HG03354 (cell line): ENCODE data around the gene SFXN3.

Experiments
- ATAC-seq: cut with Tn5 transposase; IDR thresholded peaks from one replicate; pipeline ENCODE4 v1.9.1; 2021; ENCODE audit warnings: mild to moderate bottlenecking; ENCODE audit not compliant: unreplicated experiment, poor library complexity, severe bottlenecking

SFXN3 gene

DNA sequence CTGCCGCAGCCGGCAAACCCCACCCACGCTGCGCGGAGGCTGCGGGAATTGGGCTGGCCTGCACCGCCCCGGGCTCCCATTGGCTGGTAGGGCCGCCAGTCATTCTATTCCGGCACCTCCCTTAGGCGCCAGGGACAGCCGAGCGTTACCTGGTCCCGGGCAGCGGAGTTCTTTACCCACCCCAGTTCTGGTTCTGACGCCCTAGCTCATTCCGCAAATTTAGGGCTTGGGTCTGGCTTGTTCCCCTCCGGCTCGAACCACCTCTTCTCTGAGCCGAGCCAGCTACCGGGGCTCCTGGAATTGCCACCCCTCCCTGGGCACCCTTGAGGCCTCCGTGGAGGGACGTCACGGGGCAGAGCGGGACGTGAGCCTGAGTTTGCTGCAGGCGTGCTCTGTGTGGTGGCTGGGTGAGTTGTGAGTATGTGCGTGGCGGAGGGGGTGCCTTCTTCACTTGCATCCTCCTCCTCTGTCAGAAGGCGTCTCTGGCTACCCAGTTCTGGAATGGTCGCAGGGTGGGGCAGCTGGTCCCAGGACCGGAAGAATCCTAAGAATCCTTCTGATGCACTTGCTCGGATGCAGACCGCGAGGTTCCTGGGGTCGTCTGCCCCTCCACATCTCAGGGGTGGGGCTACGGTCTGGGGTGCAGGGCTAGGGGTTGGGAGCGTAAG lies at the start of gene SFXN3, which contains the start of gene PDZD7:
Gene SFXN3 (plus strand): TSS at position 107 of the 668 bp plus-strand sequence. CDS start 3,461 bp downstream, outside the sequence.
Gene PDZD7 (minus strand): TSS at position 2 of the 668 bp plus-strand sequence. CDS start 910 bp downstream, outside the sequence.
- peak; percentile 91 for ATAC-seq

DNA sequence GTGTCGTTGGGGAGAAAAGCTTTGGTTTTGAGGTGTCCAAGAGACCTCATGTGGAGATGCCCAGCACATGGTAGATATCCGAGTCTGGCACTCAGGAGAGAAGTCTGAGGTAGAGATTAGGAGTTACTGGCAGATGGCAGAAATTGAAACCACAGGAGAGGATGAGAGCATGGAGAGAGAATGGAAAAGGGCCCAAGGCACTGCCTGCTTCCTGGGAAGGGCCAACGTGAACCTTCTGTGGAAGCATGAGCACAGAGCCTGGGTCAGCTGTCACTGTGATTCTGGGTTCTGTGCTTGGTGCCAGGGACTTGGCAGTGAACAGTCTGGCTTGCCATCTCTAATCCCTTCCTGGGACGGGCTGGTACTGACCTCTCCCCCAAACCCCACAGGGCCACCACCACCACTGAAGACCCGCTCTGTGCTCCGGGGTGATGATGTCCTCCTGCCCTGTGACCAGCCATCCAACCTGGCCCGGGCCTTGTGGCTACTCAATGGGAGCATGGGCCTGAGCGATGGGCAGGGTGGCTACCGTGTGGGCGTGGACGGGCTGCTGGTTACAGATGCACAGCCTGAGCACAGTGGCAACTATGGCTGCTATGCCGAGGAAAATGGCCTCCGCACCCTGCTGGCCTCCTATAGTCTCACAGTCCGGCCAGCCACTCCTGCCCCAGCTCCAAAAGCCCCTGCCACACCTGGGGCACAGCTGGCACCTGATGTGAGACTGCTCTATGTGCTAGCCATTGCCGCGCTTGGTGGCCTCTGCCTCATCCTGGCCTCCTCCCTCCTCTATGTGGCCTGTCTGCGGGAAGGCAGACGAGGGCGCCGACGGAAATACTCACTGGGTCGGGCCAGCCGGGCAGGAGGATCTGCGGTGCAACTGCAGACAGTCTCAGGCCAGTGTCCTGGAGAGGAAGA lies 47.9 kb upstream of the SFXN3 start:
- ATAC-seq = no peak

- no peak for ATAC-seq
Measured at GRCh38 chr10:100983868-100984671, 47.0 kb upstream of the SFXN3 start.

DNA sequence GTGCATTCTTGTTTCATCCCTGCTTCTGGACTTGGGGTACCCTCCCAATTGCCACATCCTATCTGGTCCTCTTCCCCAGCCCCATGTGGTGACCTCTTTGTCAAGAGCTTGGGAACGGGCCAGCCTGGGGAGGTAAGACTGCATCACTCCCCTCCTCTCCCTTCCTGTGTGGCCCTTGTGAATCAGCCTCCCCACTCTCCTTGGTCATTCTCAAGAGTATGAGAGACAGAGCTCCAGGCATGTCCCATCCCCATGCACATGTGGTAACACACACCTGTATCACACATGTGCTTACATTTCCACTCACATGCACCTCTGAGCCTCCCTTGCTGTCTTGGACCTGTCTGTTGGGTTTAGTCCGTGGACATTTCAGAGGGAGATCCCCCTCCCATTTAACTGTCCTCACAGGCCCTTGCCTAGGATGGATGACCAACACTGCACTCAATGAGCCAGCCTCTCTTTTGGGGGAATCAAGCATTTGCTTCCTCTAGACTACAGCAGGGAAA lies 46.3 kb upstream of the SFXN3 start:
- no peak for ATAC-seq

GRCh38 chr10:100985336-100985735 lies 45.7 kb upstream of the SFXN3 start:
- no peak for ATAC-seq

GRCh38 chr10:100986623-100986951 lies 44.4 kb upstream of the SFXN3 start:
- no peak for ATAC-seq

DNA sequence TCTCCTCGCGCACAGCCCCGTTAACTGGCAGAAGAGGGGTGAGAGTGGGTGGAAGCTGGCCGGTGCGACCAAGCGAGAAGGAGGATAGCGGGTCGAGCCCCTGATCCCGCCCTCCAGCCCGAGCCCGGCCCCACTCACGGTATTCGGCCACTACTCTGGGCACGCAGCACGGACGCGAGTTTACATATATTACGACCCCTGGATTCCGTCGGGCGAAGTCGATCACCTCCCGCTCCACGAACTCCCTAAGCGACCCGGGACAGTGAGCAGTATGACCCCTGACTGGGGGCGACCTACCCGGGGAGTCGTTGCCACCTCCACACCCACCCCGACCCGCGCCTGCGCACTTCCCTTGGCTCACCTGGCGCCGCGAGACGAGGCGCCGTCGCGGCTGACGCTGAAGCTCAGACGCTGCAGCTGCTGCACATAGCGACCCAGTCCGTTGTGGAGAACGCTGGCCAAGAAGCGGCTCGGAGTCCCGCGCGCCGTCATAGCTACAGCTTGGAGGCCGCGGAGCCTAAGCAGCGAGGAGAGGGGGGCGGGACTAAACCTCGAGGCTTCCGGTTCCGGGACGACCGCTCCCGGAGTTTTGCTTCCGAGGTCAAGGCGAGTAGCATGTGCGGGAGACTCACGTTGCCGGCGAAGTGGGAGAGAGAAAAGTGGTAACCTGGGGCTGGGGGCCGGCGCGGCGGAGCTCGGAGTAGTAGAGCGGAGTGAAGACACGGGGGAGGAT lies 43.9 kb upstream of the SFXN3 start, which contains the start of the genes MRPL43 and TWNK:
Gene MRPL43 (minus strand): TSS at position 546 of the 733 bp plus-strand sequence. CDS start 54 bp downstream, at position 492.
Gene TWNK (plus strand): TSS at position 592 of the 733 bp plus-strand sequence. CDS start 668 bp downstream, outside the sequence.
- ATAC-seq = peak; percentile 87

GRCh38 chr10:100987685-100988049 lies 43.4 kb upstream of the SFXN3 start:
- peak; percentile 17 for ATAC-seq

DNA sequence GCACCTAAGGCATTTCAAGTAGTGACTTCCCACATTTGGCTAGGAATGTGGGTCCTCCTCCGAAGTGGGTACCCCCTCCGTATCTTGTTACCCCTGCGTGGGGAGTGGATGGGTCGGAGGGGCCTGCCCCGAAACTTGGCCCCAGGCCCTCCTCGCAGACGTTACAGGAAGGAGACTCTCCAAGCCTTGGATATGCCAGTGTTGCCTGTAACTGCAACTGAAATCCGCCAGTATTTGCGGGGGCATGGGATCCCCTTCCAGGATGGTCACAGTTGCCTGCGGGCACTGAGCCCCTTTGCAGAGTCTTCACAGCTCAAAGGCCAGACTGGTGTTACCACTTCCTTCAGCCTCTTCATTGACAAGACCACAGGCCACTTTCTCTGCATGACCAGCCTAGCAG lies 42.9 kb upstream of the SFXN3 start:
- ATAC-seq = no peak

- no peak for ATAC-seq
Measured at GRCh38 chr10:100989088-100989487, 41.9 kb upstream of the SFXN3 start.

DNA sequence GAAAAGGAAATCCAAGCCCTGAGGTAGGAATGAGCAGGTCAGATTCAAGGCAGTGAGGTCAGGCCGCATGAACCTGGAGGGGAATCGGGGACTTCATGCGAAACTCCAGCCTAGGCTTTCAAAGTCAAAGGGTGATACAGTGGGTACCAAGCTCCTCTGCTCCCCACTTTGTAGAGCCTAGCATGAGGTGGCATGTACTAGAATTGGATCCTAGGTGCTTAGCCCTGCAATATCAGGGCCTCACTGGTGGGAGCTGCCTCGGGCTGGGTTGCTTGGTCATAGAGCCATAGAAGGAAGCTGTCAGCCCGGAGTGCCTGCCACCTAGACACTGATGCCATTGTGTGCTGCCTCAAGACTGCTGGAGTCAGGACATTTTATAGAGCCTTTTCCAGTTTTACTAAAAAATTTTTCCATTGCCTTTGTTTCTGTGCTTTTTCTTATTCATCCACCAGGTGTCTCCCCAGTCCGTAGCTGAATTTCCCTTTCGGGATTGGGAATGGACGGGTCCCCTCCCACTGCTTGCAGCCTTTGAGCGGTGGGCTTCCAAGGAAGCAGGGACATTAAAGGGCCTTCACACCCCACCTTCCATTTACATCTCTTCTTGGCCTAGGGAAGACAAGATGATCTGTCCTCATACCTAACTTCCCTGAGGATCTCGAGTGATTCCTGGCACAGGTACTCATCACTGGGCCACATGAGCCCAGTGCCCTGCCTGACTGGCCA lies 36.9 kb upstream of the SFXN3 start:
- no peak for ATAC-seq

GRCh38 chr10:100995181-100995580 lies 35.9 kb upstream of the SFXN3 start:
- ATAC-seq = no peak

DNA sequence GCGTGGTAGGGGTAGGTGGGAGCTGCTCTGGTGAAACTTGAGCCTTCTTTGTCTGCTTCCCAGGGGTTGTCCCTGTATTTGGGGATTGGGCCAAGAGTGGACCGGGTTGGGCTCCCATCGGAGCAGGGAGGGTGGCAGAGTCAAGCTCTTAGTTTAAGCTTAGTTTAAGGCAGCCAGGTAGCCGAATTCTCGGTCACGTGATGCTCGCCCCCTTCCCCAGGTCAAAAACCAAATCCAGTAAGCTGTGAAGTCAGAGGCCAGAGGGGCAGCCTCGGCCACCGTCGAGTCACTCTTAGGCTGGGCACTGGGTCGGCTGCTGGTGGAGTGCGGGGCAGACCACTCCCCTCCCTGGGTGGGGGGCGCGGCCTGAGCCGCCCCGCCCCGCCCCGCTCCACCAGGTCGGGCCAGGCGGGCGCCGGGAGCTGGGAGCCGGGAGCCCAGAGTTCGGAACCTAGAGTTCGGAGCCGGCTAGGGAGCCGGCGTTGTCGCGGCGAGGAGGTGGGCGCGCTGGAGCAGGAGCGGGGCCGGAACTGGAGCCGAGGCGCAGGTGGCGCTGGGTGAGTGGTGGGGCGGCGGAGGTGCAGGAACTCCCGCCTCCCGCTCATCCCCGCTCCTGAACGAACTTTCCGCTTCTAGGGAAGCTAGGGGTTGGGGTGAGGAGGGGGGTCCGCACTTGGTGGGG lies 34.2 kb upstream of the SFXN3 start:
- peak; percentile 23 for ATAC-seq

DNA sequence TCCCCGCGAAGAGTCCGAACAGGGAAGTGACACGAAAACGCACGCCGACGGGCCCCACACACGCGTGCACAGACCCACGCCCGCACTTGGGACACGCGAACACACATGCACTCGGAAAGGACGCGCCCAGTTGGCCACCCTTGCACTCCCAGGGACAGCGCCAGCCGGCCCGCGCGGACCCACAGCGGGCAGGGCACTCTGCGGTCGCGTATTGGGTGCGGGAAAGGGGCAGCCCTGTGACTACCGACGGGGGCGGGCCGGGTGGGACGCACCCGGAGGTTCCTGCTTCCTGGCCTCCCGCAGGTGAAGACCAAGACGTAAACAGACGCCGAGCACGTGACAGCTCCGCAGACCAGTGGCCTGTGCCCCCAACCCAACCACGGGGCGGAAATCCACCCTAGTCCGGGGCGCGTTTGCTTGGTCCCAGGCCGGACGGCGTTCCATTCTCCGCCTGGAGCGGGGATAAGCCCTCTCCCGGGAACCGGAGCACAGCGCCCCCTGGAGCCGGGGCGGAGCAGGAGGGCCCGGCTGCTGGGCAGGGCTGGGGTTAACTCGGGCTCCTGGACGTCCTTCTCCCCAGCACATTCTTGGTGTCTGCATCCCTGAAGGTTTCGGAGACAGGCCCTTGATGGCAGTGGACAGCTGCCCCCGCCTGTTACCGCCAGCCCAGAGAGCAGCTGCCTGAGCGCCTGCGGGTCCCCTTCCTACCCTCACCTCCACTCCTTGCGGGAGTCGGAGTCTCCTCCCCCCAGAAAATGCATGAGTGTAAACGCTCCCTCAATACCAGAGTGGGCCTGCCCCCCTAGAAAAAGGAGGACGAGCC lies 33.5 kb upstream of the SFXN3 start:
- peak; percentile 41 for ATAC-seq

- peak; percentile 28 for ATAC-seq
Measured at GRCh38 chr10:100998183-100998990, 32.6 kb upstream of the SFXN3 start.

GRCh38 chr10:100998991-100999741 lies 31.9 kb upstream of the SFXN3 start:
- peak; percentile 55 for ATAC-seq
